AML-193 (cell line): ENCODE measurements around the gene KPNA3.
A peak's percentile ranks its signal among the peaks of the same experiment; 100 is the strongest.

Experiments used
- DNase-seq, 2 experiments: peaks; one replicate each; lab custom pipeline; 2025; lab: John Stamatoyannopoulos, UW

Gene KPNA3

DNA sequence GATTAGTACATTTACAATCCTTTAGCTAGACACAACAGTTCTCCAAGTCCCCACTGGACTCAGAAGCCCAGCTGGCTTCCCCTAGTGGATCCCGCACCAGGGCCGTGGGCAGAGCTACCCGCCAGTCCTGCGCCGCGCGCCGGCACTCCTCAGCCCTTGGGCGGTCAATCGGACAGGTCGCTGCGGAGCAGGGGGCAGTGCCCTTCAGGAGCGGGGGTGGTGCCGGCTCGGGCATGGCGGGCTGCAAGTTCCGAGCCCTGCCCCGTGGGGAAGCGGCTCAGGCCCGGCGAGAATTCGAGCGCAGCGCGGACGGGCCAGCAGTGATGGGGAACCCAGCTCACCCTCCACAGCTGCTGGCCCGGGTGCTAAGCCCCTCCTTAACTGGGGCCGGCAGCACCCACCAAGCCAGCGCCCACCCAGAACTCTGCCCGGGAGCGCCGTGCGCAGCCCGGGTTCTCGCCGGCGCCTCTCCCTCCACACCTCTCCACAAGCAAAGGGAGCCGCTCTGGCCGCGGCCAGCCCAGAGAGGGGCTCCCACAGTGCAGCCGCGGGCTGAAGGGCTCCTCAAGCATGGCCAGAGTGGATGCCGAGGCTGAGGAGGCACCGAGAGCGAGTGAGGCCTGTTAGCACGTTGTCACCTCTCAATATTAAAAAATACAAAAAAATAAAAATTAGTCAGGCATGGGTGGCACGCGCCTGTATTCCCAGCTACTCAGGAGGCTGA, 114.1 kb downstream of the KPNA3 start:
- no peak for DNase-seq

DNA sequence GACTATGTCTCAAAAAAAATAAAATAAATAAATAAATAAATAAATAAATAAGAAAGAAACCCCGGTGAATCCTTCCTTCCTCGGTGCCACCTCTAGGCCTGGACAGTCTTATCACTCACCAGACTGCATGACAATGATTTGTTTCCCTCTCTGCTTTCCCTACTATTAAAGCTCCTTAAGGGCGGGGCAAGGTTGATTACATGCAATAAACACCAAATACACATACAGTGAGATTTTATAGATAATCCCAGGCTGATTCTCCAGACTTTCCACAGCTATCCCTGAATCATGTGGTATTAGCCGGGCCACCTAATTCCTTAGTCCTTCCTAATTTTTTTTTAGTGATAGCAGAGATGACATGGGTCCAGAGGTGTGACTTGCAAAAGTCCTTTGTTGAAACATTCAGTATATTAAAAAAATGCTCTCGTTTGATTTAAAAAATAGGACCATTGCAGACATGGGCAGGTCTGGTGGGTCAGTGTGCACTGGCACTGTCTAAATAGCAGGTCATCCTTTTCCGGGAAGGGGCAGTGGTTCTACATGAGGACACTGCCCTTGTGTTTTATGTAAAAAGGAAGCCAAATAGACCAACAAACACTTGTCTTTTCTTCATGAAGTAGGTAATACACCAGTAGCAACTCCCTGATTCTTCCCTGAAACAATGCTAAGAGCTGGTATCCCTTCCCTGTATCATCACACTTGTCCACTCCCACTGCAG, 115.7 kb downstream of the KPNA3 start:
- no peak for DNase-seq

DNA sequence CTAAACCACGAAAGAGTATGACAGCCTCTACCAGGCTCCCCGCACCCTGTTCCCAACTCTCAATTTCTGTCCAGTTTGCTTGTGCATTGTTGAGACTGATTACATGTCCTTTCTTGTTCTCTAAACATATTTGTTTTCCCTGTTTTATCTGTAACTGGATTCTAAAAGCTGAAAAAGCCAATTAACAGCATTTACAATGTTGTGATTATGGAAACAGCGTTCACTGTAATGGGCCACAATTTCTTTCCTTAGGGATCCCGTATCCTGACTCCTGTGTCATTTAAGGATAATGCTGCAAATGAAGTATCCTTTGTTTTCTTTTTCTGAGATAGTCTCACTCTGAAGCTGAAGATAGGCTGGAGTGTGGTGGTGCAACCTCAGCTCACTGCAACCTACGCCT, 121.7 kb downstream of the KPNA3 start:
- no peak for DNase-seq

DNA sequence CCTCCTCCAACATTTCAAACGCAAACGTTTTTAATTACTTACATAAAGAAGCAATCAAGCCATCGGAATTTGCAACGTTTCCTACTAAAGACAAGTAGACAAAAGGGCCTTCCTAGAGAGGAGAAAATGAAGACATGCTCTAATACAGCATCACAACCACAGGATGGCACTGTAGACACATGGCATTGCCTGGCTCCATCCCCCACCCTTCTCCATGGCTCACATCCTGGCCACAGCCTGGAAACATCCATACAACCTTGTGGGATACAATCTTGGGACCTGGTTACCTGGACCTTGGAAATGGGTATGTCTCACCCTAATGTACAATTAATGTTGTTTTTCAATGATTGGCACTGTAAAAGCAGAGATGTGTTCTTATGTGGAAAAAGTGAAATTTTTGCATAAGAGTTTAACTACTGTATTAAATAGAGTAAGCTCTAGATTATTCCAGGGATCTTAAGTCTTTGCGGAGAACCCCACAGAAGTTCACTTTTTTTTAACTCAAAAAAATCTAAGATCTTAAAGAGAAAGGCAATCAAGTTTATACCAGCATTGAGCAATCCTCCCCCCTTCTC, 122.7 kb downstream of the KPNA3 start:
- DNase-seq = peak; percentile 49 to 77

DNA sequence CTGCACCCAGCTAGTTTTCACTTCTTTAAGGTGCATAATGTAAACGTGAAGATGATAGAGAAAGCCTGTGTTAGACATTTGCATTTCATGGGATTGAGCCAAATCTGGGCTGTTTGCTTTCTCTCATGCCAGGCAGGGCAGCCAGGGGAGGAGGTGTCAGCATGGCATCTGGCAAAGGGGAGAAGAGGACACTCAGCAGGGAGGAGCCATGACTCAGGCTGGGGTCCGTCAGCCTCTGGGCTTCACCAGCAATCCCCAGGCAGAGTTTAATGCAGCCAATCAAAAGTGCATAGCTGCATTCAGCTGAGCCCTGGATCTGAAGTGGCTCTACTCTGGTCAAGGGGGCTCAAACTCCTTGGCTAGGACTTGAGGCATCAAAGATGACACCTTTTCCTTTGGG, 124.7 kb downstream of the KPNA3 start:
- DNase-seq = no peak

DNA sequence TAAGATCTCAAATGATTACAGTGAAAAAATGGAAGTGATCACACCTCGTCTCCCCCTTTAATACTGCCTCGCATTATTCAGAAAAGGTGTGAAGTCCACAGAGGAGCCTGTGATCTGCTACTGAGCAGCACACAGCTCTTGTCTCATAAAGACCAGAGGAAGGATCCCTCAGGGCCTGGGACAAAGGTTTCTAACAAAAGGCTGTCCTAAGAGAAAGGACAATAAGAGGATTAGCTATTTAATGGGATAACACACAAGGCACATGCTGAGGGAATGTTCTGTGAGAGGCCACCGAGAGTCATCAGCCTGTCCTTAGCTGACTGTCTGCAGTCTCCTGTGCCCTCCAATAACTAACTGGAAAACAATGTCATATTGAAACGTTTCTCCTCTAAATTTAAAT, 127.9 kb downstream of the KPNA3 start:
- DNase-seq = no peak

DNA sequence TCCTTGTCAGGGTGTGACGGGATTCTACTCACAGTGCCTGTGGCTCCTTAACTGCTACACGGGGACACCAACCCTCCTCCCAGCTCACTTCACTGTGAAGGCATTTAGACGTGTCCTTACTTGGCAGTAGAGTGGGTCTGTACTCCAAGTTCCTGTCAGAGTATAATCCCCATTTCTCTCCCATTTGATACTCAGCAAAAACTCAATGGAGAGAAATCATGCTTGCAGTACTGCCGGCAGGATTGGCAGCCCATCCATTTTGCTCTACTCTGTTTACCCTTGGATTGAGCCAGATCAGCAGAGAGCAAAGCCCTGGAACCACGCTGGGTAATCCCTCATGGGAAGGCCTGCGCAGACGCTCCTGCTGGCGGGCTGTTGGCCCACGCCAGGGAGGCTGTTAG, 135.2 kb downstream of the KPNA3 start:
- no peak for DNase-seq

DNA sequence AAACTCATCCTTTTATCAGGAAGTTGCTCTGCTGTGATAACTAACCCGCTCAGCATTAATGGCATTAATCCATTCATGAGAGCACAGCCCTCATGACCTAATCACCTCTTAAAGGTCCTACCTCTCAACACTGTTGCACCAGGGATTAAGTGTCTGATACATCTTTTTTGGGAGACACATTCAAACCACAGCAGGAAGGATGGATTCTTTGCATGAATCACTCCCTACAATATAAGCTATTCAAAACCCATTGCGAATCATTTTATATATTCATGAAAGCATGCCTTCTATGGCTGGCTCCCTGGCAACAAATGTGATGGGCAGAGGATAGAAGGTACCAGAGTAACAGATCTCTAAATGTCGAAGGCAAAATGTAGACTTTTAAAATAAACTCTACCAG, 136.6 kb downstream of the KPNA3 start:
- DNase-seq = no peak

DNA sequence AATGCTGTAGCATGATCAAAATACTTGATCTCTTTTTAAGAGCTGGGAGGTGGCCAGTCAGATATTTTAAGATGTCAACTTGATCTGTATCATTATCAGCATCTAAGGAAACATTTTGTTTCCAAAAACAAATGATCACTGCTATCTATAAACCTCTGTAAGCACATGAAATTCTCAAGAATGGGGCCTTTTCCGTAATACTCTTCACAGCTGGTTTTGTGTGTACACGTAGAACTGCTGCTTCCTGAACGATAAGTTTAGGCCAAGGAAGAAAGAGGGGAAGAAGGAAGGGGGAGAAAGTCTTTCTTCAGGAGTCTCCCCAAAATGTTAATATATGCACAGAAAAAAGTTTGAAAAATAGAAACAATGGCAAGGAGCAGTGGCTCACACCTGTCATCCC, 138.5 kb downstream of the KPNA3 start:
- no peak for DNase-seq

DNA sequence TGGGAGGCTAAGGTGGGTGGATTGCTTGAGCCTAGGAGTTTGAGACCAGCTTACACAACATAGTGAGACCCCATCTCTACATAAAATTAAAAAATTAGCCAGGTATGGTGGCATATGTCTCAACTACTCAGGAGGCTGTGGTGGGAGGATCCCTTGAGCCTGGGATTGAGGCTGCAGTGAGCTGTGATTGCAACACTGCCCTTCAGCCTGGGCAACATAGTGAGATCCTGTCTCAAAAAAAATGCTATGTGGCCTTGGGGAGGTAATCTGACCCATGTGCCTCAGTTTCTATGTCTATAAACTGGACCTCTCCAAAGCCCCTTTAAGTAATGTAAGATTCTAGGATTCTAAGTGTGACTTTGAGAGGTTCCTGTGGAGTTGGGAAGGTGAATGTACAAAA, 139.0 kb downstream of the KPNA3 start:
- no peak for DNase-seq

DNA sequence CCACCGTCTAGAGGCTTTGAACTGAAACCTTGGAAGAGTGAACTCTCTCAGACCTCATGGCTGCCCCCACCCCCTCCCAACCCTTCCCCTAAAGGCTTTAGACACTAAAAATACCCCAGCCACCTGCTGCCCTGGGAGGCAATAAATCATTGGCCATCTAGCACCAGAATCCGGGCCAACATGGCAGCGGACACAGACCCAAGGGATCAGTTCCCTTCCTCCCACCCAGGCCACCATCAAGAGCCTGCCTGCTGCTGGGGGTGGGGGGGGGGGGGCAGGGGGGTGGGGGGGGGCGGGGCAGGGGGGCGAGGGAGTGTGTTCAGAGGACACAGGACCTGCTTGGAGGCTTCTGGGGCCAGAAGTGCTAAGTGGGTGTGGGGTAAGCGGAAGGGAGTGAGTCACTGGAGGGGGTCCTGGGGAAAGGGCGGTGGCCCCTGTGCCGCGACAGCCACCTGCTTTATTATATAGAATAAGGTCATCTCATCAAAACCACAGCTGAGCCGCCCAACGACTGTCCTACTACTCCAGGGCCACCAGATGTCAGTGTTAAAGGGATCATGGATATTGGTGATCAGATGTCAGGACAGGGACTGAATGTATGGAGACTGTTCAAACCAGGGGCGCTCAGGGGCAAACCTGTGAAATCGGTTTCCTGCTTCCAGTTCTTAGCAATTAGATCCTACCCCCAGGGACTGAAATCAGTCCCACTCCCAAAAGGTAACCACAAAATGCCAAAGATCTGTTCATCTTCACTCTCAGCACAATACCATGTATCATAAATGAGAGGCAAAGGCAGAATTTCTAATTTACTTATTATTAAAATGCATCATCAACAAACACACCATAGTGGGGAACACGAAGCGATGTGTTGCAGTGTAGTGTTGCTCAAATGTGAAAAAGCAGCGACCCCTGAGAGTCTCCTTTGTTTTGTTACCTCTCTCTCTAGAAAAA, 139.9 kb downstream of the KPNA3 start:
- peak; percentile 74 to 76 for DNase-seq

DNA sequence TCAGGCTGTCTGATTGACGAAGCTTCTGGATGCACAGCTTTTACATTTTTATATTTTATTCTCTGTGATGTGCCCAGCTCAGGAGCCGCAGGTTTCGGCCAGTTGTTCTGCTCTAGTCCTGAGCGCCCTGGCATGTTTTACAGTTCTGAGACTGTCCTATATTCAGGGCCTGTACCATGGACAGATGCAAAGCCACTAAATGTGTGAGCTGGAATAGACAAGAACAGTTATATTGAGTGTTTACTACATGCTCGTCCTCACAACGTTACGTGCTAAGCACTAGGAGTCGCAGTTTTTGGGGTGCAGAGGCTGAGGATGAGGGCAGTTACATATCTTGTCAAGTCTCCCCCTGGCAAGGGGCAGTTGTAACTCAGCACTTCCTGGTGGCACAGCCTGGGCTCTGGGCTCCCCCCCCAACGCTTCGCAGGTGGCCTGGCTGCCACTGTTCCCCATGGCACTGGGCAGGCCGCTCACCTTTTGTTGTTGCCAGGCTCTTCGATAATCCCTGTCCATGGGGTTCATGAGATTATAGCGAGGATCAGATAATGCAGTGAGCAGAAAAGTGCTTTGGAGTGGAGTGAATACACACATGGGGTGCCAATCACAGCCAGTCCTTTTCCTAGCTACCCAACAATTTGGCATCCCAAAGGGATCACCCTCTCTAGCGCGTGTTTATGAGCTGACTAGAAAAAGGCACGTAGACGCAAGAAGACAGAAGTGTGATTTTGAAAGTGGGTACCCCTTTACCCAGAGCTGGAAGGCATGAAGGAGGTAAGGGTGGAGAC, 140.7 kb downstream of the KPNA3 start:
- no peak for DNase-seq

DNA sequence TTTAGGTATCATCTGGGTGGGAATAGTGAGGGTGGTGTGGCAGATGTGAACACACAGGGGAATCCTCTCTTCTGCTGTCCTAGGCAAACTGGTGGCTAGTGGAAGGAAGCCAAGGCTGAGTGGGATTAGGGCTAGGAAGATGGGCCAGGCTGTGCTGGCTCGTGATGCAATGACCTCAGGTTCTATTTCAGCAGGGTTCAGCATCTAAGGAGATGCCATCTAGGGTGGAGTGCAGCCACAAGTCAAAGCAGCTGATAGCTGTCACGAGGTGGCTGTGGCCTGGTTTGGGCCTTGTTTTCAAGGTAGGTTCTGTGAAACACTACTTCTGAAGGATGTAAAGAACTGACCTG, 142.5 kb downstream of the KPNA3 start:
- DNase-seq = no peak
